H54 (cell line): ENCODE measurements around the gene USP24.

Source experiments
- DNase-seq: peaks from one replicate; pipeline ENCODE4 v3.0.0; 2011; ENCODE audit warnings: low spot score, mixed read lengths; ENCODE audit not compliant: insufficient read length
- FAIRE-seq: peaks from 3 replicates; lab custom pipeline; 2011; peaks lifted over from hg19 to GRCh38; lab: Jason Lieb, UNC
- POLR2A ChIP-seq: IDR thresholded peaks from 2 replicates; pipeline ENCODE4 v1.6.1; 2011; ENCODE audit warnings: low read depth, mild to moderate bottlenecking, low read length

USP24 gene

DNA sequence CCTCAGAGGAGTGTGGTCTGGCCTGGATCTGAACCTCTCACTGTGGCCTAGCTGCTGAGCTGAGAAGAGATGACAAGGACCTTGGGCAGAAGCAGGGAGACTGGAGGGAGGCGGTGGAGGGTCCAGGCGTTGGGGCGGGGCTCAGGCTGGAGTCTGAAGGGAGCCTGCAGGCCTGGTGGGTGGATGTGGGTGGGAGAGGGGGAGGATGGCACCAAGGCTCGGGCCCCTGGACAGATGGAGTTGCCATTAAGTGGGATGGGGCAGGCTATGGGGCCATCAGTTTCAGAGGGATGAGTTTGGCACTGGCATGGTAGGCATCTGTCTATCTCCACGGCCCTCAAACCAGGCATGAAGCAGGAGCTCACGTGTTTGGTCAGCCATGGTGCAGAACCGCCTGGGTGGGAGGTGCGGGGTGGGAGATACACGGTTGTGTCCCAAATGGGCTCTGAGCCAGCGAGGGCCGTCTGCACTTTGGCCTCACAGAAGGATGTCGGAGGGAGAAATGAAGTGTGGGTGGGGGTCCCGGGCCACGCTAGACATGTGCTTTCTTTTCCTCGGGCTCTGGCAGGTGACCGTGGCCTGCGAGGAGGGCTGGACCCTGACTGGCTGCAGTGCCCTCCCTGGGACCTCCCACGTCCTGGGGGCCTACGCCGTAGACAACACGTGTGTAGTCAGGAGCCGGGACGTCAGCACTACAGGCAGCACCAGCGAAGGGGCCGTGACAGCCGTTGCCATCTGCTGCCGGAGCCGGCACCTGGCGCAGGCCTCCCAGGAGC lies 152.2 kb downstream of the USP24 start:
- FAIRE-seq (no peak), DNase-seq (no peak)
- TF ChIP-seq POLR2A, result no peak

DNA sequence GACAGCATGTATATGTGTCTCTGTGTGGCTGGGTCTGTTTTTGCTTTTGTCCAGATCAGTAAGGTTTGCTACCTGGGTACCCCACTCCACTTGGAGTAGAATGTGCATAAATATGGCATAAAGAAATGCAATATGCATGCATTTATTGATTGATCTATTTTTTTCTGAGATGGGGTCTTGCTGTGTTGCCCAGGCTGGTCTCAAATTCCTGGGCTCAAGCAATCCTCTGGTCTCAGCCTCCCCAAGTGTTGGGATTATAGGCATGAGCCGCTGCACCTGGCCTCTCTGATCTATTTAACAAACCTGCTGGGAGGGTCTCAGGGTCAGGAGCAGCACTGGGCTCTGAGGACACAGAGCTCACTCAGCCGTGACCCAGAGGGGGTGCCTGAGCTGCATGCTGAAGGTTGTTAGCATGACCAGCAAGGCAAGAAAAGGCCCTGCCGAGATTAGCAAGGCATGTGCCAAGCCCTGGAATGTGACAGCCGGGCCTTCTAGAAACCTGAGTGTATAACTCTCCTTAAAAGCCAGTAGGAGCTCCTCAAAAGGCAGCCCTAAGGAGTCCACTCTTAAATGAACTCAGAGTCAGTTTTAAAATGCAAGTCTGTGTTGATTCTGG lies 153.3 kb downstream of the USP24 start:
- DNase-seq (no peak), FAIRE-seq (no peak)
- TF ChIP-seq POLR2A, result no peak

DNA sequence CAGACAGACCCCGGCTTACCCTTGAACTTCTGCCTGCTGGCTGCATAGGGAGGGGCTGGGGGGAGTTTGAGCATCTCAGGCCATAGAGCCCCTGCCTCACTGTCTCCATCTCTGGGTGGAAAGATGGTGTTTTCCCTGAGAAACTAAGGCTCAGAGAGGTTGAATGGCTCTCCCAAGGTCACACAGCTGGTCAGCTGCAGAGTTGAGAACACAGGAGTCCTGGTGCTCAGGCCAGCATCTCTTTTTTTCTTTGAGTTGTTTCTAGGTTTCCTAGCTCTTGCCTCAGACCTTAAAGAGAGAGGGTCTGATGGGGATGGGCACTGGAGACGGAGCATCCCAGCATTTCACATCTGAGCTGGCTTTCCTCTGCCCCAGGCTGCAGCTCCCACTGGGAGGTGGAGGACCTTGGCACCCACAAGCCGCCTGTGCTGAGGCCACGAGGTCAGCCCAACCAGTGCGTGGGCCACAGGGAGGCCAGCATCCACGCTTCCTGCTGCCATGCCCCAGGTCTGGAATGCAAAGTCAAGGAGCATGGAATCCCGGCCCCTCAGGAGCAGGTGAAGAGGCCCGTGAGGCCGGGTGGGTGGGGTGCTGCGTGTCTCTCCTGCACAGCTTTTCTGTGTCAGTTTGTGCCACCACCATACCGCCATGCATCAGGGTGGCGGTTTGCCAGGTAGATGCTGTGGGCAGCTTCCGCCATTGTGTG lies 154.0 kb downstream of the USP24 start:
- DNase-seq (no peak), FAIRE-seq (no peak)
- no peak for TF ChIP-seq POLR2A

DNA sequence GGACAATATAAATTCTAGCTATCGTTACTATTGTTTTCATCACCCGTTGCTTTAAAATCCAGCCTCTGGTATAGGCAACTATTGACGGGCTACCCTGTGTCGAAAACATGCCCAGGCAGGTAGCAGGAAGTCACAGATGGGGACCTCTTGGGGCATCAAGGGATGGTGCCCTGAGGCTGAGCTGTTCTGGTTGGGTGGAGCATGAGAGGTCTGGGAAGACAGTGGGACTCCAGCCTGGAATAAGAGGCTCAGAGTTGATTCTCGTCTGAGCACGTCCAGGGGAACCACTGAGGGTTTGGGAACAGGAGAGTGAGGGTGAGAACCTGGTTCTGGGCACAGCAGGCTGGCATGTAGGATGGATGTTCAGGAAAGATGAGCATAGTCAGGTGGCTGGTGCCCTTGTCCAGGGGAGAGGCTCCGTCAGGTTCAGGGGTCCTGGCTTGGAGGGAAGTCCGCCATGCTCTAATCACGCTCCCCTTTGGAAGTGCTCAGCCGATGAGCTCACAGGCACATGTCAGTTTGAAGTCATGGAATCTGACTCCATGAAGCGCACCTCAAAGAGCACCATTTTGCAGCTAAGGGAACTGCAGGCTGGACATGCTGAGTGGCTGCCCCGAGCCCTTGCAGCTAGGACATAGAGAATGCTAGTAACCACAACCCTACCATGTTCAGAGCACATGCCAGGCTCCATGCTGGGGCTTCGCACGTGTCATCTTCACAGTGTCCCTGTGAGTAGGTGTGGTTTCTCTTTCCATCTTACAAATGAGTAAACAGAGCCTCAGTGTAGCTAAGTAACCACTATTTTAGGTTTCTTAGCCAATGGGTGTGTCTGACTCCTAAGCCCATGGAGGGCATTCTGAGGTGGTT lies 154.8 kb downstream of the USP24 start:
- DNase-seq, result no peak

DNA sequence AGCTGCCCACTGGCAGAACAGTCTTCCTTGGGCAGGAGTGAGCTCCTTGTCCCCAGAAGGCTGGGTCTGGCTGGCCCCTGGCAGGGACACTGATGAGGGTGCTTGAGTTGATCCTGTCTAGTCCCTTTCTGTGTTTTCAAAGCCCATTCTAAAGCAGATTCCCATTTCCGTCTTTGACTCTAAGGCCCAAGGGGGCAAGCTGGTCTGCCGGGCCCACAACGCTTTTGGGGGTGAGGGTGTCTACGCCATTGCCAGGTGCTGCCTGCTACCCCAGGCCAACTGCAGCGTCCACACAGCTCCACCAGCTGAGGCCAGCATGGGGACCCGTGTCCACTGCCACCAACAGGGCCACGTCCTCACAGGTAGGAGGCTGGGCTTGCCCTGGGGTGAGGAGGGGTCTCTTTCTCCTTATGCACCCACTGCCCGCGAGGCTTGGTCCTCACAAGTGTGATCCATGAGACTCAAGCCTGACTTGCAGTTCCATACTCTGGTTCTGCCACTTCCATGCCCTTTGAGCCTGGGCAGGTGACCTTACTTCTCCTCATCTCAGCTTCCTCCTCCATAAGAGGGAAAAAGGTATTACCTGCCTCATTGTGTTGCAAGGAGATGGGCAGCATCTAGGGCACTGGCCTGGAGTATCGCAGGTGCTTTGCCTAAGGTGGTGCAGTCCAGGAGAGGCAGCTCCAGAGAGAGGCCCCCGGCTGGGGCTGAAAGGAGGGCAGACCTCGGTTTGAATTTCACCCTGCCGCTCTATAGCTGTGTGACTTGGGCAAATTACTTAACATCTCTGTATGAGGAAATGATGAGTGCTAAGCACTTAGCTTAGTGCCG lies 155.6 kb downstream of the USP24 start:
- TF ChIP-seq POLR2A, result no peak
- FAIRE-seq (no peak), DNase-seq (no peak)

More for the DNA sequence above, 154.8 kb downstream of the USP24 start:
- no peak for TF ChIP-seq POLR2A
- FAIRE-seq, result no peak

DNA sequence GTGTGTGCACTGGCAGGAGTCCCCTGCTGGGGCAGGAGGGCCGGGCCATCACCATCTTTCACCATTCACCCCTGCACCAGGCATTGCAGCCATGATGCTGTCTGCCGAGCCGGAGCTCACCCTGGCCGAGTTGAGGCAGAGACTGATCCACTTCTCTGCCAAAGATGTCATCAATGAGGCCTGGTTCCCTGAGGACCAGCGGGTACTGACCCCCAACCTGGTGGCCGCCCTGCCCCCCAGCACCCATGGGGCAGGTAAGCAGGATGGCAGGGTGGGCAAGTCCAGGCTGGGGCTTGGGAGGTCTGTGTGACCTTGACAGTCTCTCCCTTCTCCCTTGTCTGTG lies 157.2 kb downstream of the USP24 start:
- FAIRE-seq (no peak), DNase-seq (no peak)
- no peak for TF ChIP-seq POLR2A

DNA sequence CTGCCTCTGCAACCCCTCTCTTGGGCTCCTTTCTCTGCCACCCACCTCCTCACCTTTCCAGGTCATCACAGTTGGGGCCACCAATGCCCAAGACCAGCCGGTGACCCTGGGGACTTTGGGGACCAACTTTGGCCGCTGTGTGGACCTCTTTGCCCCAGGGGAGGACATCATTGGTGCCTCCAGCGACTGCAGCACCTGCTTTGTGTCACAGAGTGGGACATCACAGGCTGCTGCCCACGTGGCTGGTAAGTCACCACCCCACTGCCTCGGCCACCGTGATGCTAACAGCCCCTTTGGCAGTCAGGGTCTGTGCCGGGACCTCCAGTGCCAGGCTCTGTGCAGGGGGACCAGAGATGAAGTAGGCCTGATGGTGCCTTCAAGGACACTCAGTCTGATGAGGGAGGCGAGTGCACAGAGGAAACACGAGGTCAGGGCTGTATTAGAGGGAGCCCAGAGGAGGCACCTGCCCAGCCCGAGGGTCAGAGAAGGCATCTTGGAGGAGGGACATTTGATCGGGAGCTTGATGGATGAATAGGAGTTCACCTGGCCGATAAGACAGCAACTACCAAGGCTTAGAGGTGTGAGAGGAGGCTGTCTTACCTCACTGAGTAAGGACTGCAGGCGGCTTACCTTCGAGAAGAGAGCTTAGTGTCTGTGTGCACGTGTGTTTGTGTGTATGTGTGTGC lies 157.8 kb downstream of the USP24 start:
- no peak for DNase-seq
- no peak for TF ChIP-seq POLR2A
- no peak for FAIRE-seq

DNA sequence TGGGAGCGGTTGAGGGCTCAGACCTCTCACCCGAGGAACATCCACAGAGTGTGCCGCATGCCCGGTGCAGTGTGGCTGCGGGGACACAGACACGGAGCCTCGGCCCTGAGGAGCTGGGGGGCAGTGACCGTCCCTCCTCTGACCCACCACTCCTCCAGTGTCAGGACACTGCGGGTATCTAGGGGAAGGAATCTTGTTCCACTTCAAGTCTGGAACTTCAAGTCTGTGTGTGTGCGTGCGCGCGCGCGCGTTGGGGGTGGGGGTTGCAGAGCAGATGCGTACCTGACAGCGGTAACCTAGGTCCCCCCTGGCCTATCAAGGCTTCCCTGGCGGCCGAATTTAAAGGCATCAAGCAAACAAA lies 158.6 kb downstream of the USP24 start:
- DNase-seq (no peak), FAIRE-seq (no peak)
- no peak for TF ChIP-seq POLR2A

DNA sequence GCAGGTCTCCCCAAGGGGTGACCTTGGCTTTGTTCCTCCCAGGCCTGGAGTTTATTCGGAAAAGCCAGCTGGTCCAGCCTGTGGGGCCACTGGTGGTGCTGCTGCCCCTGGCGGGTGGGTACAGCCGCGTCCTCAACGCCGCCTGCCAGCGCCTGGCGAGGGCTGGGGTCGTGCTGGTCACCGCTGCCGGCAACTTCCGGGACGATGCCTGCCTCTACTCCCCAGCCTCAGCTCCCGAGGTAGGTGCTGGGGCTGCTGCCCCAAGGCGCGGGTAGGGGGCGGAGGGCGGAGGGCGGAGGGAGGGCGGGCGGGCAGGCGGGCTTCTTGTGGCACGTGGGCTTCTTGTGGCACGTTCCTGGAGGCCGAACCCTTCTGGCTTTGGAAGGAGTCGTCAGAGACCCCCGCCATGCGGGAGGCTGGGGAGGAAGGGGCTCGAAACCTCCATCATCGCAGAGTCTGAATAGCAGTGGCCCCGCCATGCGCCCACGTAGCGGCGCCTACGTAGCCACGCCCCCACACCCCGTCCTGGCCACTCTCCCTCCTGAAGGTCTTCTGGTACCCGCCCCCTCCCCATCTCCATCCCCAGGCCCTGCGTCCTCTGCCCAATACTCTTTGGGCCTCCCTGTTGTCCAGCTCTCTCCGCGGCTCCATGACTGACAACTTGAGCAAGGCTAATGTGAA lies 159.1 kb downstream of the USP24 start:
- no peak for TF ChIP-seq POLR2A
- FAIRE-seq (no peak), DNase-seq (no peak)

DNA sequence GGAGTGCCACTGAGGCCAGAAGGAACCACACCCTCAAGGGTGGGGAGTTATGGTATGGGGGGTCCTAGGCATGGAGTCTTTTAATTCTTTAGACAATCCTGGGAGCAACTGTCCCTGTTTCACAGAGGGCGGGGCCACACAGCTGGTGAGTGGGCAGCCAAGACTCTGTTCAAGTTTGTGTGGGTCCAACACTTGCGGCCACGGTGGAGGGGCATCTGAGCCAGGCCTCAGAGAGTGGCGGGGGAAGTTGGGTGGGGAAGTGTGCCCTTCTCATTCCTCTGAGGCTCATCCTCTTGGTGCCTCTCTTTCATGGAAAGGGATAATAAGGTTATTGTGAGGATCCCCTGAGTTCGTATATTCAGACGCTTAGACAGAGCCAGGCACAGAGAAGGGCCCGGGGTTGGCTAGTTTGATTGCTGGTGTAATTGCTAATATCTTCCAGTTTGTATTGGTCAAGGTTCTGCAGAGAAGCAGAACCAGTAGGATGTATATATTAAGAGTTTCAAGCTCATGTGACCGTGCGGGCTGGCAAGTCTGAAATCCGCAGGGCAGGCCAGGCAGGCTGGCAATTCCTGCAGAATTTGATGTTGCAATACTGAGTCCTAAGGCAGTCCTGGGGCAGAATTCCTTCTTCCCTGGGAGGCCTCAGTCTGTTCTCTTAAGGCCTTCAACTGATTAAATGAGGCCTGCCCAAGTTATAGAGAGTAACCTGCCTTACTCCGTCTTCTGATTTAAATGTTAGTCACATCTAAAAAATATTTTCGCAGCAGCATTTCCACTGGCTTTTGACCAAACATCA lies 159.9 kb downstream of the USP24 start:
- FAIRE-seq (no peak), DNase-seq (no peak)
- no peak for TF ChIP-seq POLR2A

DNA sequence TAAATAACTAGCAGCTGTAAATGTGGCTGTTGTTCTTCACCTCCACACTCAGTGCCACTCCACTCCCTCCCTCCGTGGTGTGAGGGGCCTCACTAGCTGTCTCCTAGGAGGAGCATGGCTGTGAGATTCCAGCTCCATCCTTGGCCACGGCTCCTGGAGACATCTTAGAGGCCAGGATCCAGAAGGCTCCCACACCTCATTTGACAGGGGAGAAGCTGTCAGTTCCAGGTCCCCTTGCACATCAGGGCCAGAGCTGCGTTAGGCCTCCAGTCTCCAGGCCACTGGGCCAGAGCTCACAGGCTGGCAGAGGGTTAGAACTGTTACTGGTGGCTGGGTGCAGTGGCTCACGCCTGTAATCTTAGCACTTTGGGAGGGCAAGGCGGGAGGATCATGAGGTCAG lies 160.8 kb downstream of the USP24 start:
- FAIRE-seq (no peak), DNase-seq (no peak)
- TF ChIP-seq POLR2A, result no peak
